Measurements from ENCODE around the gene MT1E. TPM values are rescaled to one million over a fixed set of nuclear protein-coding genes. Genes with fewer than 3 reads are reported as not detected.

MT1E gene
- total and polyA plus RNA-seq, 2 of the 13 experiments (the other 11 are each of a cell fraction or from before 2014, with no cell fraction given): 110 to 1,072 TPM

DNA sequence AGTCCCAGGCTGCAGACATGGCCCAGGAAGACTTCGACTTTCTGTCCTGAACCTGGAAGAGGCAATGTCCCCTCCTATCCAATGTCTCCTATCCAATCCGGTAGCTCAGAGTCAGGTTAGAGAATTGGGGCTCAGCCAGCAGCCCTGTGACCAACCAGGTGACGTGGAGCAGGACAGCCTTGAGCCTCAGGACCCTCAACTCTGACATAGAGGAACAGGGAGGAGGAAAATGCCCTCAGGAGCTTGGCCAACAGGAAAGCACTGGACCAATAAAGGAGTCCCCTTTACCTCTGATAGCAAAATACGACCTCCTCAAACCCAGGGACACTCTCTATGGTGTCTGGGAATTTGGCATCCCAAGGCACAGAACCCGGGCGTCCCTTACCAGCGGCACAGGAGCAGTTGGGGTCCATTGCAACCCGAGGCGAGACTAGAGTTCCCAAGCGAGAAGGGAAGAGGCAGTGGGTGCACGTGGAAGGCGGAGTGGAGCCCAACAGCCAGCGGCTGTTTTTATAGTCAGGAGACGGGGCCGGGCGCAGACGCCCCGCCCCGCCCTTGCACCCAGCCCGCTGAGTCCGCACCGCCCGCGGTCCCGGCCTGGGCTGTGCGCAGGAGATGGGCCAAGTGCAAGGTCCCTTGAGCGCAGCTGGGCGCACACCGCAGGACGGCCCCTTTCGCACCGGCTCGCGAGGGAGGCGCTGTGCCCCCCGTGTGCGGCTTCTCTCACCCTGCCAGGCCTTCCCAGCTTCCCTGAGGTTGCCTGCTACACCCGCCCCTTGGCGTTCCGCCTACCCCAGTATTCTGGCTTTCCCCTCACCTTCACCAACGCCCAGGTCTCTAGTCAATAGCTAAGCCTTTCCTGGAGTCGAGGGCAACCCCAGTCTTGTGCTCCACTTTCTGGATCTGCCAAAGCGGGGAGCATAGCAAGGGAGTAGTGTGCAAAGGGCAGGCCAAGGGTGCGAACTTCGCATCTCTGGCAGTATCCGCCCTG lies 42.3 kb downstream of the MT1E start, which contains the start of gene MT1G (continued):
- no peak for TF ChIP-seq SRSF1 (optimal IDR thresholded peaks at IDR 0.05; ENCODE audit: low read depth, low read length)
- TF ChIP-seq MXI1 (IDR thresholded peaks at IDR 0.05; ENCODE audit: borderline replicate concordance, low read depth, low read length): no peak
- no peak for TF ChIP-seq BRD4 (CRISPR knock-in tag; IDR thresholded peaks at IDR 0.05)
- no peak for TF ChIP-seq ZFP36L1 (CRISPR knock-in tag; IDR thresholded peaks at IDR 0.05)
- TF ChIP-seq ZNF138 (CRISPR knock-in tag; IDR thresholded peaks at IDR 0.05; ENCODE audit: low read depth): no peak
- peak; percentile 19; the same call in 1 of the 2 replicates for TF ChIP-seq HNF4G (IDR thresholded peaks at IDR 0.05; ENCODE audit: borderline replicate concordance, low read depth, low read length)
- 0 out of 2 replicates have a peak, but pooled peaks have one; percentile 43 for TF ChIP-seq HNF4G (CRISPR knock-in tag; IDR thresholded peaks at IDR 0.05; ENCODE audit: borderline replicate concordance, low read depth)
- TF ChIP-seq ZSCAN21 (CRISPR knock-in tag; IDR thresholded peaks at IDR 0.05; ENCODE audit: borderline replicate concordance): no peak
- TF ChIP-seq, protein P1, sequence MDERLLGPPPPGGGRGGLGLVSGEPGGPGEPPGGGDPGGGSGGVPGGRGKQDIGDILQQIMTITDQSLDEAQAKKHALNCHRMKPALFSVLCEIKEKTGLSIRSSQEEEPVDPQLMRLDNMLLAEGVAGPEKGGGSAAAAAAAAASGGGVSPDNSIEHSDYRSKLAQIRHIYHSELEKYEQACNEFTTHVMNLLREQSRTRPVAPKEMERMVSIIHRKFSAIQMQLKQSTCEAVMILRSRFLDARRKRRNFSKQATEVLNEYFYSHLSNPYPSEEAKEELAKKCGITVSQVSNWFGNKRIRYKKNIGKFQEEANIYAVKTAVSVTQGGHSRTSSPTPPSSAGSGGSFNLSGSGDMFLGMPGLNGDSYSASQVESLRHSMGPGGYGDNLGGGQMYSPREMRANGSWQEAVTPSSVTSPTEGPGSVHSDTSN (CRISPR knock-in tag; IDR thresholded peaks at IDR 0.05): no peak
- no peak for TF ChIP-seq RFXANK (CRISPR knock-in tag; IDR thresholded peaks at IDR 0.05)
- no peak; the same call in 1 of the 2 replicates for TF ChIP-seq MXD4 (CRISPR knock-in tag; IDR thresholded peaks at IDR 0.05)
- TF ChIP-seq ISL2 (CRISPR knock-in tag; IDR thresholded peaks at IDR 0.05): no peak; the same call in 1 of the 2 replicates
- no peak; the same call in 1 of the 2 replicates for TF ChIP-seq ELF3 (CRISPR knock-in tag; IDR thresholded peaks at IDR 0.05)
- no peak for TF ChIP-seq ZNF3 (CRISPR knock-in tag; IDR thresholded peaks at IDR 0.05)
- no peak for TF ChIP-seq DDIT3 (CRISPR knock-in tag; IDR thresholded peaks at IDR 0.05)
- TF ChIP-seq ETV6 (CRISPR knock-in tag; conservative IDR thresholded peaks at IDR 0.05): no peak
- TF ChIP-seq DNMT3B (CRISPR knock-in tag; conservative IDR thresholded peaks at IDR 0.05): no peak
- TF ChIP-seq TOE1 (CRISPR knock-in tag; IDR thresholded peaks at IDR 0.05): no peak
- no peak; the same call in 1 of the 2 replicates for TF ChIP-seq ZMYM4 (CRISPR knock-in tag; IDR thresholded peaks at IDR 0.05)
- no peak for TF ChIP-seq SOX13 (IDR thresholded peaks at IDR 0.05)
- no peak for TF ChIP-seq SOX13 (CRISPR knock-in tag; conservative IDR thresholded peaks at IDR 0.05 in 1 of 2, IDR thresholded peaks at IDR 0.05 in 1 of 2)
- TF ChIP-seq ASH2L (IDR thresholded peaks at IDR 0.05; ENCODE audit: insufficient read length, low read depth, low read length): no peak
- no peak for TF ChIP-seq HDAC1 (CRISPR knock-in tag; IDR thresholded peaks at IDR 0.05)
- TF ChIP-seq NAIF1 (CRISPR knock-in tag; IDR thresholded peaks at IDR 0.05; ENCODE audit: borderline replicate concordance): no peak
- TF ChIP-seq SP5 (CRISPR knock-in tag; IDR thresholded peaks at IDR 0.05; ENCODE audit: borderline replicate concordance, low read depth): peak; percentile 19; the same call in 1 of the 2 replicates
- no peak; the same call in 1 of the 2 replicates for TF ChIP-seq KAT7 (CRISPR knock-in tag; IDR thresholded peaks at IDR 0.05; ENCODE audit: borderline replicate concordance)

All from HepG2 (cell line).